WTC11 (cell line): ENCODE results near the gene TMEM59L. TPM values are rescaled to one million over a fixed set of nuclear protein-coding genes. Genes with fewer than 3 reads are reported as not detected.
"Not testable (repeated sequence)": the region's sequence is repeated elsewhere in the genome, so short reads cannot be mapped to it uniquely, and the experiment has no call there.

ENCODE experiments used
- ATAC-seq: fragments of 200-7000 bp; cut with Tn5 transposase; 2 replicates; pipeline ENCODE4 v1.10.0; 2021; ENCODE audit warnings: mild to moderate bottlenecking, moderate library complexity
- CTCF ChIA-PET: fragments of 300-600 bp; sonication (Branson Sonifier 250); formaldehyde crosslinking; loops from one replicate; lab custom pipeline; 2021; ENCODE audit warnings: antibody characterized with exemption; lab: Charles Lee
- POLR2A ChIA-PET: fragments of 350-600 bp; sonication (Branson Sonifier 250); formaldehyde crosslinking; loops from one replicate; lab custom pipeline; 2021; ENCODE audit warnings: antibody characterized with exemption; lab: Charles Lee
- DNase-seq: peaks from one replicate; pipeline ENCODE4 v3.0.0; 2021; ENCODE audit warnings: low spot score
- H3K27ac Mint-ChIP-seq: 2 replicates; pipeline ENCODE4 v1.8.0; 2021; ENCODE audit warnings: mixed read lengths
- H3K27me3 Mint-ChIP-seq: 2 replicates; pipeline ENCODE4 v1.8.0; 2021; ENCODE audit warnings: low read depth, mild to moderate bottlenecking, moderate library complexity, mixed read lengths
- H3K36me3 Mint-ChIP-seq: 2 replicates; pipeline ENCODE4 v1.8.0; 2021; ENCODE audit warnings: mixed read lengths
- H3K4me1 Mint-ChIP-seq: 2 replicates; pipeline ENCODE4 v1.8.0; 2022; ENCODE audit warnings: mixed read lengths
- H3K4me3 Mint-ChIP-seq: 2 replicates; pipeline ENCODE4 v1.8.0; 2021; ENCODE audit warnings: mild to moderate bottlenecking, moderate library complexity, mixed read lengths
- H3K9me3 Mint-ChIP-seq: 2 replicates; pipeline ENCODE4 v1.8.0; 2021; ENCODE audit warnings: mixed read lengths
- EMX1 ChIP-seq: fragments of 250-450 bp; sonication (Bioruptor Pico); IDR thresholded peaks from 2 replicates; pipeline ENCODE4 v1.8.0; 2021; ENCODE audit warnings: mild to moderate bottlenecking
- FOXP1 ChIP-seq: sonication (generic); formaldehyde crosslinking; IDR thresholded peaks from 2 replicates; pipeline ENCODE4 v1.8.0; 2022; ENCODE audit warnings: missing genetic modification reagents, mild to moderate bottlenecking, moderate library complexity, borderline replicate concordance
- GRHL2 ChIP-seq: fragments of 250-450 bp; sonication (Bioruptor Pico); IDR thresholded peaks from 2 replicates; pipeline ENCODE4 v1.8.0; 2022; ENCODE audit warnings: mild to moderate bottlenecking, moderate library complexity; ENCODE audit not compliant: insufficient replicate concordance, severe bottlenecking
- NFATC4 ChIP-seq: fragments of 250-450 bp; sonication (Bioruptor Pico); IDR thresholded peaks from 2 replicates; pipeline ENCODE4 v1.9.0; 2021; ENCODE audit warnings: mild to moderate bottlenecking
- ZNF121 ChIP-seq: sonication (generic); formaldehyde crosslinking; IDR thresholded peaks from 2 replicates; pipeline ENCODE4 v1.8.0; 2023; ENCODE audit warnings: missing genetic modification reagents
- ZNF219 ChIP-seq: sonication (generic); formaldehyde crosslinking; IDR thresholded peaks from 2 replicates; pipeline ENCODE4 v1.8.0; 2023; ENCODE audit warnings: missing genetic modification reagents, mild to moderate bottlenecking, borderline replicate concordance
- ZNF232 ChIP-seq: sonication (generic); formaldehyde crosslinking; IDR thresholded peaks from 2 replicates; pipeline ENCODE4 v1.8.0; 2022; ENCODE audit warnings: mild to moderate bottlenecking, missing genetic modification reagents
- total RNA-seq: library from RNA; stranded (reverse); gene quantifications from 3 replicates; pipeline ENCODE4 v1.2.3, GENCODE V29; 2021
- TF ChIP-seq, protein P1 (sequence below): sonication (generic); formaldehyde crosslinking; IDR thresholded peaks from 2 replicates; pipeline ENCODE4 v1.8.1; 2022; ENCODE audit warnings: mild to moderate bottlenecking, missing genetic modification reagents, moderate library complexity, borderline replicate concordance
- TF ChIP-seq, protein P2 (sequence below): fragments of 250-450 bp; sonication (Bioruptor Pico); IDR thresholded peaks from 2 replicates; pipeline ENCODE4 v1.9.0; 2021; ENCODE audit warnings: mild to moderate bottlenecking
- TF ChIP-seq, protein P3 (sequence below): sonication (generic); formaldehyde crosslinking; IDR thresholded peaks from 2 replicates; pipeline ENCODE4 v1.8.1; 2022; ENCODE audit warnings: missing genetic modification reagents, borderline replicate concordance

Gene TMEM59L
- total RNA-seq, 1 experiment from 2014 or later: 14.8 TPM

DNA sequence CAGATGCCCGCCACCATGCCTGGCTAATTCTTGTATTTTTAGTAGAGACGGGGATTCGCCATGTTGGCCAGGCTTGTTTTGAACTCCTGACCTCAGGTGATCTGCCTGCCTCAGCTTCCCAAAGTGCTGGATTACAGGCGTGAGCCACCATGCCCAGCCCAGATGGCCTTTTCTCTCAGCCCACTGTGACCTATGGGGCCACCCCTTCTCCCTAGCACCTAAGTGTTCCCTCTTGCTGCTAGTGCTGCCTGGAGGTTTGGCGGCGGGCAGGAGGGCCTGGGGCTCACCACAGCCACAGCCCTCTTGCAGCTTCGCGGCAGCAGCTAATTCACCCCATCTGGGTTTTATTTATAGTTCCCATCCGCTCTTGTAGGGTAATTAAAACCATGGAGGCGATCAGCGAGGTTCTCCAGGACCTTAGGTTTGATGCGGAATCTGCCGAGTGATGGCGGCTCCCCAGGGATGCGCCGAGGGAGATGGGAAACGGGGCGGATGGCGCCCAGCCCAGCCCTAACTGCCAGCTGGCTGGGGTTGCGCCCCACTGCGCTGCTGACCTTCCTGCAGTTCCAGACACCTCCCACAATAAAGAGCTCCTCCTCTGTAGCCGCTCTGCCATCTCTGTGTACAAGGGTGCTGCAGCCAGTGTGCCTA is 20.8 kb upstream of the TMEM59L start (continued):
- TF ChIP-seq GRHL2 (CRISPR knock-in tag): no peak
- TF ChIP-seq, protein P1, sequence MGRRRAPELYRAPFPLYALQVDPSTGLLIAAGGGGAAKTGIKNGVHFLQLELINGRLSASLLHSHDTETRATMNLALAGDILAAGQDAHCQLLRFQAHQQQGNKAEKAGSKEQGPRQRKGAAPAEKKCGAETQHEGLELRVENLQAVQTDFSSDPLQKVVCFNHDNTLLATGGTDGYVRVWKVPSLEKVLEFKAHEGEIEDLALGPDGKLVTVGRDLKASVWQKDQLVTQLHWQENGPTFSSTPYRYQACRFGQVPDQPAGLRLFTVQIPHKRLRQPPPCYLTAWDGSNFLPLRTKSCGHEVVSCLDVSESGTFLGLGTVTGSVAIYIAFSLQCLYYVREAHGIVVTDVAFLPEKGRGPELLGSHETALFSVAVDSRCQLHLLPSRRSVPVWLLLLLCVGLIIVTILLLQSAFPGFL (CRISPR knock-in tag): no peak
- TF ChIP-seq, all 79 proteins: peak for 0

DNA sequence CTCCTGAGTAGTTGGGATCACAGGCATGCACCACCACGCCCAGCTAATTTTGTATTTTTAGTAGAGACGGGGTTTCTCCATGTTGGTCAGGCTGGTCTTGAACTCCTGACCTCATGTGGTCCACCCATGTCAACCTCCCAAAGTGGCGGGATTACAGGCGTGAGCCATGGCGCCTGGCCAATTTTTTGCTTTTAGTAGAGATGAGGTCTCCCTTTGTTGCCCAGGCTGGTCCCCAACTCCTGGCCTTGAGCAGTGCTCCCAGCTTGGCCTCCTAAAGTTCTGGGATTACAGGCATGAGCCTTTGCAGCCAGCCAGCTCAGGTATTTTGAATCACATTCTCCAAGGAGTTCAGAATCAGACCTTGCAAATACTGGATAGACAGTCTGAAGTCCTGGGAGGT is 19.9 kb upstream of the TMEM59L start:
- H3K9me3 Mint-ChIP-seq, ATAC-seq, H3K27me3 Mint-ChIP-seq, H3K4me3 Mint-ChIP-seq, H3K36me3 Mint-ChIP-seq, DNase-seq: not testable (repeated sequence)
- H3K4me1 Mint-ChIP-seq: peaks cover 52% of the 10 kb centered on the region
- ChIA-PET CTCF (interaction anchor here (0.5 to 3.6 kb wide), 15 partner anchors 11 to 300 kb away, joined by 3 to 26 read pairs (median 12); partner anchors contain the start of genes ELL, TMEM59L, UBA52 and UPF1), POLR2A (interaction anchor here (1.9 kb wide), 1 partner anchor 20 kb away, joined by 8 read pairs; the partner anchor contains the start of gene TMEM59L)
- H3K27ac Mint-ChIP-seq: peak overlapping the region; percentile 78; the same call in 1 of the 2 replicates

DNA sequence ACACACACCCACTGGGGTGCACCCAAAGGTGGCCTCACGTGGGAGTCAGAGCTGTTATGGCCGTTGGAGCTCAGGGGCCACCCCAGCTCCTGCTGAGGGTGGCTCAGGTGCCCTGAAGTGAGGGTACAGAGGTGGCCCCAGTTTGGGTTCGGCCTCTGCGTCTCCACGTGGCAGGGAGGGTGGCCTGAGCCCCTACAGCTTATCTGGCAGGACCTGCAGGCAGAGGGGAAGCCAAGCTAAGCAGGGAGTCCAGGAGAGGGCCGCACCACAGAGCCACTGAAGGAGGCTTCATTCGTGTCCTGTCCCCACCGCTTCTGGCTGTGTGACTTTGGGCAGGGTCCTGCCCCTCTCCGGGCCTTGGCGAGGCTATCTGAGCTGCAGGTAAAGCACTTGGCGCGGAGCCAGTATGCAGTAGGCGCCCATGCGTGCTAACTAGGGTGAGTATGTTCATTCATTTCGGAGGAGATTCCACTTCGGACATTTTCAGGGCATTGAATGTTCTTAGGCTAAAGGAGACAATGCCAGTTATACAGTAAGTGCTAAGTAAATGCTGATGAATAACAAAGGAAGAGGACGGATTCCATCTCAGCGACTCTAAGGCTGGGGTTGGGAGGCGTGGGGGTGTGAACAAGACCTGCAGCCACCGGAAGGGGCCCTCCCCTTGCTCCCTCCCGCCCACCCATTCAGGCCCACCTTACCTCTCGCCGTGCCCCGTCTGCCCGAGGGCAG is 19.1 kb upstream of the TMEM59L start:
- Mint-ChIP-seq H3K9me3 (no peaks in the 10 kb centered on the region), H3K36me3 (0 out of 2 replicates have a peak, but pooled peaks cover 3% of the 10 kb centered on the region), H3K27ac (peak overlapping the region; percentile 78), H3K4me1 (peaks cover 49% of the 10 kb centered on the region), H3K27me3 (no peaks in the 10 kb centered on the region), H3K4me3 (peak overlapping the region; percentile 74)
- ChIA-PET CTCF (interaction anchor here (0.5 to 3.6 kb wide), 42 partner anchors 8 to 402 kb away, joined by 3 to 26 read pairs (median 4); partner anchors contain the start of genes COPE, CRLF1, DDX49 and ELL), POLR2A (interaction anchor here (0.6 to 1.9 kb wide), 5 partner anchors 10 to 203 kb away, joined by 3 to 8 read pairs (median 4); partner anchors contain the start of gene TMEM59L)
- ATAC-seq: peak; percentile 1
- TF ChIP-seq EMX1 (CRISPR knock-in tag) (0 out of 2 replicates have a peak, but pooled peaks have one; percentile 35), NFATC4 (no peak), ZNF121 (peak; percentile 60; the same call in 1 of the 2 replicates), ZNF219 (no peak), FOXP1 (CRISPR knock-in tag) (peak; percentile 60; the same call in 1 of the 2 replicates), ZNF232 (CRISPR knock-in tag) (no peak)
- TF ChIP-seq, protein P2, sequence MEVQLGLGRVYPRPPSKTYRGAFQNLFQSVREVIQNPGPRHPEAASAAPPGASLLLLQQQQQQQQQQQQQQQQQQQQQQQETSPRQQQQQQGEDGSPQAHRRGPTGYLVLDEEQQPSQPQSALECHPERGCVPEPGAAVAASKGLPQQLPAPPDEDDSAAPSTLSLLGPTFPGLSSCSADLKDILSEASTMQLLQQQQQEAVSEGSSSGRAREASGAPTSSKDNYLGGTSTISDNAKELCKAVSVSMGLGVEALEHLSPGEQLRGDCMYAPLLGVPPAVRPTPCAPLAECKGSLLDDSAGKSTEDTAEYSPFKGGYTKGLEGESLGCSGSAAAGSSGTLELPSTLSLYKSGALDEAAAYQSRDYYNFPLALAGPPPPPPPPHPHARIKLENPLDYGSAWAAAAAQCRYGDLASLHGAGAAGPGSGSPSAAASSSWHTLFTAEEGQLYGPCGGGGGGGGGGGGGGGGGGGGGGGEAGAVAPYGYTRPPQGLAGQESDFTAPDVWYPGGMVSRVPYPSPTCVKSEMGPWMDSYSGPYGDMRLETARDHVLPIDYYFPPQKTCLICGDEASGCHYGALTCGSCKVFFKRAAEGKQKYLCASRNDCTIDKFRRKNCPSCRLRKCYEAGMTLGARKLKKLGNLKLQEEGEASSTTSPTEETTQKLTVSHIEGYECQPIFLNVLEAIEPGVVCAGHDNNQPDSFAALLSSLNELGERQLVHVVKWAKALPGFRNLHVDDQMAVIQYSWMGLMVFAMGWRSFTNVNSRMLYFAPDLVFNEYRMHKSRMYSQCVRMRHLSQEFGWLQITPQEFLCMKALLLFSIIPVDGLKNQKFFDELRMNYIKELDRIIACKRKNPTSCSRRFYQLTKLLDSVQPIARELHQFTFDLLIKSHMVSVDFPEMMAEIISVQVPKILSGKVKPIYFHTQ (CRISPR knock-in tag): peak; percentile 36; the same call in 1 of the 2 replicates
- TF ChIP-seq, protein P3, sequence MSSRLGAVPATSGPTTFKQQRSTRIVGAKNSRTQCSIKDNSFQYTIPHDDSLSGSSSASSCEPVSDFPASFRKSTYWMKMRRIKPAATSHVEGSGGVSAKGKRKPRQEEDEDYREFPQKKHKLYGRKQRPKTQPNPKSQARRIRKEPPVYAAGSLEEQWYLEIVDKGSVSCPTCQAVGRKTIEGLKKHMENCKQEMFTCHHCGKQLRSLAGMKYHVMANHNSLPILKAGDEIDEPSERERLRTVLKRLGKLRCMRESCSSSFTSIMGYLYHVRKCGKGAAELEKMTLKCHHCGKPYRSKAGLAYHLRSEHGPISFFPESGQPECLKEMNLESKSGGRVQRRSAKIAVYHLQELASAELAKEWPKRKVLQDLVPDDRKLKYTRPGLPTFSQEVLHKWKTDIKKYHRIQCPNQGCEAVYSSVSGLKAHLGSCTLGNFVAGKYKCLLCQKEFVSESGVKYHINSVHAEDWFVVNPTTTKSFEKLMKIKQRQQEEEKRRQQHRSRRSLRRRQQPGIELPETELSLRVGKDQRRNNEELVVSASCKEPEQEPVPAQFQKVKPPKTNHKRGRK (CRISPR knock-in tag): no peak
- peak; percentile 53 for DNase-seq
